Esophagus (tissue), 2 donors: Measurements from ENCODE around the gene P2RX7. TPM values are rescaled to one million over a fixed set of nuclear protein-coding genes. Genes with fewer than 3 reads are reported as not detected.
"Not testable (repeated sequence)": the region's sequence is repeated elsewhere in the genome, so short reads cannot be mapped to it uniquely, and the experiment has no call there.

Source experiments
- H3K27ac ChIP-seq, 2 donors: one replicate each; pipeline ENCODE4 v1.5.1; 2013; ENCODE audit warnings: low read depth in 2 of 2, mild to moderate bottlenecking in 2 of 2, inconsistent platforms in 1 of 2, low read length in 1 of 2, moderate library complexity in 1 of 2
- H3K27me3 ChIP-seq, 2 donors: one replicate each; pipeline ENCODE4 v1.6.1; 2013; ENCODE audit warnings: low read length in 2 of 2, control low read depth in 1 of 2, mild to moderate bottlenecking in 1 of 2; ENCODE audit not compliant: insufficient read depth in 2 of 2, control insufficient read depth in 1 of 2
- H3K36me3 ChIP-seq, 2 donors: one replicate each; pipeline ENCODE4 v1.6.1; 2013; ENCODE audit warnings: low read length in 1 of 2; ENCODE audit not compliant: control insufficient read depth in 2 of 2, insufficient read depth in 2 of 2
- H3K4me1 ChIP-seq, 2 donors: one replicate each; pipeline ENCODE4 v1.6.1; 2013; ENCODE audit warnings: low read length in 1 of 2; ENCODE audit not compliant: control insufficient read depth in 2 of 2, insufficient read depth in 2 of 2
- H3K4me3 ChIP-seq, 2 donors: one replicate each; pipeline ENCODE4 v1.5.1; 2013; ENCODE audit warnings: low read length in 2 of 2, mild to moderate bottlenecking in 2 of 2, low read depth in 1 of 2, moderate library complexity in 1 of 2
- H3K9me3 ChIP-seq, 2 donors: one replicate each; pipeline ENCODE4 v1.6.1; 2013; ENCODE audit warnings: mild to moderate bottlenecking in 2 of 2, low read depth in 1 of 2, low read length in 1 of 2, moderate library complexity in 1 of 2; ENCODE audit not compliant: control insufficient read depth in 2 of 2, insufficient read depth in 1 of 2
- WGBS, 2 donors: extraction: QIAGEN DNeasy Blood & Tissue Kit; methylation state at CpG; one replicate each; pipeline ENCODE4 v1.1.7; 2013; 5-methylcytosine and 5-hydroxymethylcytosine counted together
- polyA plus RNA-seq, 2 donors: library from polyadenylated mRNA; stranded (reverse); fragments of 200-250 nt; gene quantifications; one replicate each; pipeline ENCODE4 v1.2.3, GENCODE V29; 2013
- donor health status: healthy with polysubstance abuse.
- donor health status: Bipolar disorder and iron deficiency.

P2RX7 gene
- polyA plus RNA-seq, 2 donors: 1.2 to 2.5 TPM

- not testable (repeated sequence) for H3K27me3 ChIP-seq, H3K4me1 ChIP-seq, H3K4me3 ChIP-seq, H3K9me3 ChIP-seq
- 37 to 40% methylated on average over 19 of the region's 19 CpGs for WGBS, 2 donors
- Histone ChIP-seq H3K36me3 (peaks cover 6 to 18% of the 10 kb centered on the region in 2 donors), H3K27ac (peak overlapping the region; percentile 66 to 74)
Observed at GRCh38 chr12:121229826-121230537, 97.3 kb downstream of the P2RX7 start.

- Histone ChIP-seq H3K4me3 (no peak overlapping the region), H3K27me3 (no peaks in the 10 kb centered on the region), H3K9me3 (no peaks in the 10 kb centered on the region), H3K27ac (no peak overlapping the region), H3K36me3 (peaks cover 6 to 18% of the 10 kb centered on the region in 2 donors), H3K4me1 (peaks cover 2 to 9% of the 10 kb centered on the region in 2 donors)
- WGBS, 2 donors: 88 to 89% methylated on average over 12 of the region's 12 CpGs
Observed at GRCh38 chr12:121230538-121230907, 97.8 kb downstream of the P2RX7 start.

GRCh38 chr12:121232163-121232562 lies 99.5 kb downstream of the P2RX7 start:
- Histone ChIP-seq H3K4me1 (peaks cover 2 to 9% of the 10 kb centered on the region in 2 donors), H3K27ac (no peak overlapping the region), H3K9me3 (no peaks in the 10 kb centered on the region), H3K4me3 (no peak overlapping the region), H3K36me3 (peaks cover 6 to 26% of the 10 kb centered on the region in 2 donors), H3K27me3 (no peaks in the 10 kb centered on the region)
- 86 to 87% methylated on average over 16 of the region's 16 CpGs for WGBS, 2 donors

GRCh38 chr12:121232977-121233627 lies 100.4 kb downstream of the P2RX7 start:
- Histone ChIP-seq H3K27ac (no peak overlapping the region), H3K4me3 (no peak overlapping the region), H3K9me3 (no peaks in the 10 kb centered on the region), H3K36me3 (peaks cover 6 to 30% of the 10 kb centered on the region in 2 donors), H3K4me1 (peaks cover 2 to 9% of the 10 kb centered on the region in 2 donors), H3K27me3 (no peaks in the 10 kb centered on the region)
- WGBS, 2 donors: 91 to 92% methylated on average over 14 of the region's 14 CpGs

GRCh38 chr12:121233628-121234020 lies 100.9 kb downstream of the P2RX7 start:
- no peaks in the 10 kb centered on the region for H3K9me3 ChIP-seq
- no peak overlapping the region for H3K4me3 ChIP-seq
- H3K36me3 ChIP-seq: peaks cover 6 to 29% of the 10 kb centered on the region in 2 donors
- 86 to 90% methylated on average over 11 of the region's 11 CpGs for WGBS, 2 donors
- H3K27me3 ChIP-seq: no peaks in the 10 kb centered on the region
- peaks cover 2 to 8% of the 10 kb centered on the region in 2 donors for H3K4me1 ChIP-seq
- no peak overlapping the region for H3K27ac ChIP-seq

- WGBS, 2 donors: 90 to 91% methylated on average over 9 of the region's 9 CpGs
- H3K36me3 ChIP-seq: peaks cover 6 to 26% of the 10 kb centered on the region in 2 donors
- H3K9me3 ChIP-seq: no peaks in the 10 kb centered on the region
Observed at GRCh38 chr12:121236776-121237175, 104.1 kb downstream of the P2RX7 start.

GRCh38 chr12:121237415-121237814 lies 104.7 kb downstream of the P2RX7 start:
- Histone ChIP-seq H3K4me1 (peaks cover 0 to 5% of the 10 kb centered on the region in 2 donors), H3K9me3 (no peaks in the 10 kb centered on the region), H3K36me3 (peaks cover 6 to 24% of the 10 kb centered on the region in 2 donors), H3K27ac (no peak overlapping the region), H3K27me3 (no peaks in the 10 kb centered on the region), H3K4me3 (no peak overlapping the region)
- 72 to 80% methylated on average over 8 of the region's 8 CpGs for WGBS, 2 donors

More at GRCh38 chr12:121236776-121237175, 104.1 kb downstream of the P2RX7 start:
- no peaks in the 10 kb centered on the region for H3K27me3 ChIP-seq
- H3K4me3 ChIP-seq: no peak overlapping the region
- no peak overlapping the region for H3K27ac ChIP-seq
- peaks cover 0 to 5% of the 10 kb centered on the region in 2 donors for H3K4me1 ChIP-seq

Other genes with a start within 250 kb of the P2RX7 start
- gene SPPL3, start 228.5 kb upstream of the P2RX7 start, polyA plus RNA-seq: 10 to 100 TPM; 16.7 to 29.3 TPM
- under 1 TPM; 0.06 TPM for gene HNF1A, start 154.3 kb upstream of the P2RX7 start, polyA plus RNA-seq
- 1 to 10 TPM; 5.4 to 9.2 TPM for gene C12orf43, start 116.4 kb upstream of the P2RX7 start, polyA plus RNA-seq
- gene OASL, start 93.6 kb upstream of the P2RX7 start, polyA plus RNA-seq: 1 to 10 TPM in 1 of 2 donors, under 1 TPM in 1; 0.90 to 1.9 TPM
- 1 to 10 TPM; 5.0 to 5.4 TPM for gene P2RX4, start 77.3 kb downstream of the P2RX7 start, polyA plus RNA-seq
- gene CAMKK2, start 163.8 kb downstream of the P2RX7 start, polyA plus RNA-seq: 10 to 100 TPM in 1 of 2 donors, 1 to 10 TPM in 1; 8.5 to 10.5 TPM
- 10 to 100 TPM; 65.4 to 71.1 TPM for gene ANAPC5, start 219.5 kb downstream of the P2RX7 start, polyA plus RNA-seq